HG02759 (cell line): ENCODE measurements around the gene TTF1.

Experiments used
- ATAC-seq: cut with Tn5 transposase; IDR thresholded peaks from one replicate; pipeline ENCODE4 v1.9.1; 2021; ENCODE audit warnings: mild to moderate bottlenecking, moderate library complexity; ENCODE audit not compliant: unreplicated experiment

TTF1 gene

GRCh38 chr9:132367613-132368313, 38.9 kb downstream of the TTF1 start:
- ATAC-seq, result no peak

- no peak for ATAC-seq
Measured at GRCh38 chr9:132366481-132366880, 40.2 kb downstream of the TTF1 start.

- ATAC-seq, result no peak
Measured at GRCh38 chr9:132365986-132366385, 40.7 kb downstream of the TTF1 start.

GRCh38 chr9:132364068-132364467, 42.6 kb downstream of the TTF1 start:
- no peak for ATAC-seq

GRCh38 chr9:132357764-132358163, 48.9 kb downstream of the TTF1 start:
- ATAC-seq, result no peak

- ATAC-seq, result no peak
Measured at GRCh38 chr9:132356324-132356924, 50.2 kb downstream of the TTF1 start.

- ATAC-seq, result peak; percentile 89
Measured at GRCh38 chr9:132354637-132355355, 51.8 kb downstream of the TTF1 start, which contains the start of gene SETX. Gene SETX, minus strand, starts transcription at chr9:132354986. Its CDS starts 5,558 bp downstream, at chr9:132349428.

GRCh38 chr9:132351404-132352045, 55.1 kb downstream of the TTF1 start:
- no peak for ATAC-seq

- ATAC-seq, result no peak
Measured at GRCh38 chr9:132350861-132351315, 55.8 kb downstream of the TTF1 start.

- ATAC-seq, result no peak
Measured at GRCh38 chr9:132348676-132349075, 58.0 kb downstream of the TTF1 start.

- no peak for ATAC-seq
Measured at GRCh38 chr9:132346177-132346576, 60.5 kb downstream of the TTF1 start.

GRCh38 chr9:132341177-132341840, 65.3 kb downstream of the TTF1 start:
- no peak for ATAC-seq

GRCh38 chr9:132334364-132334763, 72.3 kb downstream of the TTF1 start:
- ATAC-seq, result no peak

- no peak for ATAC-seq
Measured at GRCh38 chr9:132333556-132333955, 73.1 kb downstream of the TTF1 start.

- no peak for ATAC-seq
Measured at GRCh38 chr9:132328580-132328979, 78.1 kb downstream of the TTF1 start.

- ATAC-seq, result no peak
Measured at GRCh38 chr9:132327537-132327936, 79.1 kb downstream of the TTF1 start.
